ENCODE results near the gene SEC63. TPM values are rescaled to one million over a fixed set of nuclear protein-coding genes. Genes with fewer than 3 reads are reported as not detected.
"Not testable (repeated sequence)": the region's sequence is repeated elsewhere in the genome, so short reads cannot be mapped to it uniquely, and the experiment has no call there.

The SEC63 gene
- total RNA-seq = 40.3 TPM

DNA sequence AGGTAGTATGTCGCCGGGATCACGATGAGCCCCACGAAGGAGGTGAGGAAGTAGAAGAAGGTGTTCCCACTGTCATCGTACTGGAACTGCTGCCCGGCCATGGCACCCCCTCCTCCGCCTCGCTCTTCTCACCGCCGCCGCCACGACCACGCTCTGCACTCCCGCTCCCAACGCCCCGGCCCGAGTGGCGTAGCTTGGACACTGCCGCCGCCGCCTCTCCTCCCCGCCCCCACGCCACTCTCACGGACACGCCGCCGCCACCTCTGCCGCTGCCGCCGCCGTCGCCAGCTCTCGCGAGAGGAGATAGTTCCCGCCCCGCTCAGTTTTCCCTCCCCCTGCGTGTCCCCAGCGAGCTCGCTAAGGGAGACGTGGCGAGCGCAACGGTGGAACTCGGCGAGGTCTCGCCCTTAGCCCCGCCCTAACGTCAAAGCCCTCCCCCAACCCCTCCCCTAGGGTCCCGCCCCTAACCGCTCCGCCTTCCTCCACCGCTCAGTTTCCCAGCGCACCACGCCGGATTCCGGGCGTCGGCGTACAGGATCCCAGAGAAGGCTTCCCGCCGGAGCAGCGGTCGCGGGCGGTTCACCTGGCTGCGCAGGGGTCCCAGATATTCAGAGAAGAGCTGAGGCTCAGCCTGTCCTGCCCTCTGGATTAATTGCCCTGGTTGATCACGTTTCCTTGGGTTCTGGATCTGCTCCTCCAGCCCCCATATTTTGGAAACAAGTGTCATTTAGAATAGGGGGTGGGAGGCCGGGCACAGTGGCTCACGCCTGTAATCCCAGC is at the start of gene SEC63:
TSS of gene SEC63 (minus strand) at position 300 of the 780 bp plus-strand sequence. CDS start at position 101, 199 bp downstream.
- Histone ChIP-seq H3K9me3 (ENCODE audit: low read depth, low read length) (no peaks in the 10 kb centered on the region), H3K4me1 (ENCODE audit: insufficient read depth, low read length) (peaks cover 27% of the 10 kb centered on the region), H3K4me3 (ENCODE audit: low read length) (peak within 1 kb of the TSS; percentile 94), H3K27me3 (ENCODE audit: insufficient read depth, low read length) (no peaks in the 10 kb centered on the region)

DNA sequence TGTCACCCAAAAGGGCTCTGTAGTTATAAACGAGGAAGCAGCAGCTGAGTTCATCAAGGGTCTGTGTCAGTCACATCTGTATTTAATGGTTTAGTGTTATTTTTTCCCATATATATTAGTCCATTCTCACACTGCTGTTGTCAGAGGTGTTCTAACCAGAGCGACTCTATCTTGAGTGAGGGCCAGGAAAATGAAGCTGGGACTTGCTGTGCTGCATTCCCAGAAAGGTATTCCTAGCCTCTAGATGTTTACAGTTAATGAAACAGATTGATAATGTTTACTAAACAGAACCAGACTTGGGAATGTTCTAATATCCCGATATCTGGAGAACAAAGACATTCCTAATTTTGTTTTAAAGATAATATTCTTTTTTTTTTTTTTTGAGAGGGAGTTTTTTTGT is 48.0 kb upstream of the SEC63 start:
- Histone ChIP-seq H3K9me3 (ENCODE audit: low read depth, low read length) (peaks cover 11% of the 10 kb centered on the region), H3K4me3 (ENCODE audit: low read length) (no peak overlapping the region), H3K27me3 (ENCODE audit: insufficient read depth, low read length) (no peaks in the 10 kb centered on the region), H3K4me1 (ENCODE audit: insufficient read depth, low read length) (no peaks in the 10 kb centered on the region)

DNA sequence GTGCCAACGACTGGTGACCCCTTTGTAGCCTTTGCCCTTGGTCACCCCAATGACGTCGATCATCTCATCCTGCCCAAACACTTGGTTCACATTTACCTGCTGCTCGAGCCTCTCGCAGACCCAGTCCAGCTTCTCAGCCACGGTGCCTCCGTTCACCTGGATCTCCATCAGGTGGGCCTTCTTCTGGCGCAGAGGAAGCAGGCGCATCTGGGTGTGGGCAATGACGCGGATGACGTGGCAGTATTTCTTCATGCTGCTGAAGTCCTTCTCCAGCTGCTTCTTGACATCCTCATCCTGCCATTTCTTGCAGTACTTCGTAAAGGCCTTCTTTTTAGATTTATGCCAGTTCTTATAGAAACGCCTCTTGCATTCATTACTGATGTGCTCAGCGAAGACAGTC is 46.9 kb upstream of the SEC63 start:
- H3K4me1 ChIP-seq (ENCODE audit: insufficient read depth, low read length) = no peaks in the 10 kb centered on the region
- no peak overlapping the region for H3K4me3 ChIP-seq (ENCODE audit: low read length)
- H3K9me3 ChIP-seq (ENCODE audit: low read depth, low read length) = peaks cover 7% of the 10 kb centered on the region
- H3K27me3 ChIP-seq (ENCODE audit: insufficient read depth, low read length) = no peaks in the 10 kb centered on the region

GRCh38 chr6:108002365-108003221 is 44.6 kb upstream of the SEC63 start:
- Histone ChIP-seq H3K4me3 (ENCODE audit: low read length) (no peak overlapping the region), H3K9me3 (ENCODE audit: low read depth, low read length) (no peaks in the 10 kb centered on the region), H3K27me3 (ENCODE audit: insufficient read depth, low read length) (no peaks in the 10 kb centered on the region), H3K4me1 (ENCODE audit: insufficient read depth, low read length) (no peaks in the 10 kb centered on the region)

GRCh38 chr6:108001696-108002231 is 43.8 kb upstream of the SEC63 start:
- no peaks in the 10 kb centered on the region for H3K9me3 ChIP-seq (ENCODE audit: low read depth, low read length)
- no peaks in the 10 kb centered on the region for H3K4me1 ChIP-seq (ENCODE audit: insufficient read depth, low read length)
- no peak overlapping the region for H3K4me3 ChIP-seq (ENCODE audit: low read length)
- H3K27me3 ChIP-seq (ENCODE audit: insufficient read depth, low read length) = no peaks in the 10 kb centered on the region

DNA sequence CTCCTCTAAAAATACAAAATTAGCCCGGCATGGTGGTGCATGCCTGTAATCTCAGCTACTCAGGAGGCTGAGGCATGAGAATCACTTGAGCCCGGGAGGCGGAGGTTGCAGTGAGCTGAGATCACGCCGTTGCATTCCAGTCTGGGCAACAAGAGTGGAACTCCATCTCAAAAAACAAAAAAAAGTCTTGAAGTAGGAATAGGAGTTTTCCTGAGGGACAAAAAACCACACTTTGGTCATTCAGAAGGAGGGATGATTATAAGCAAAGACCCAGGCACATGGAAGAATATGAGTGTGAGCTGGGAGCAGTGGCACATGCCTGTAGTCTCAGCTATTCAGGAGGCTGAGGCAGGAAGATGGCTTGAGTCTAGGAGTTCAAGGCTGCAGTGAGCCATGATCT is 42.3 kb upstream of the SEC63 start:
- not testable (repeated sequence) for H3K9me3 ChIP-seq (ENCODE audit: low read depth, low read length); H3K4me1 ChIP-seq (ENCODE audit: insufficient read depth, low read length); H3K4me3 ChIP-seq (ENCODE audit: low read length); H3K27me3 ChIP-seq (ENCODE audit: insufficient read depth, low read length)

GRCh38 chr6:107999341-107999740 is 41.3 kb upstream of the SEC63 start:
- H3K4me1 ChIP-seq (ENCODE audit: insufficient read depth, low read length) = no peaks in the 10 kb centered on the region
- H3K27me3 ChIP-seq (ENCODE audit: insufficient read depth, low read length) = no peaks in the 10 kb centered on the region
- no peaks in the 10 kb centered on the region for H3K9me3 ChIP-seq (ENCODE audit: low read depth, low read length)
- no peak overlapping the region for H3K4me3 ChIP-seq (ENCODE audit: low read length)

DNA sequence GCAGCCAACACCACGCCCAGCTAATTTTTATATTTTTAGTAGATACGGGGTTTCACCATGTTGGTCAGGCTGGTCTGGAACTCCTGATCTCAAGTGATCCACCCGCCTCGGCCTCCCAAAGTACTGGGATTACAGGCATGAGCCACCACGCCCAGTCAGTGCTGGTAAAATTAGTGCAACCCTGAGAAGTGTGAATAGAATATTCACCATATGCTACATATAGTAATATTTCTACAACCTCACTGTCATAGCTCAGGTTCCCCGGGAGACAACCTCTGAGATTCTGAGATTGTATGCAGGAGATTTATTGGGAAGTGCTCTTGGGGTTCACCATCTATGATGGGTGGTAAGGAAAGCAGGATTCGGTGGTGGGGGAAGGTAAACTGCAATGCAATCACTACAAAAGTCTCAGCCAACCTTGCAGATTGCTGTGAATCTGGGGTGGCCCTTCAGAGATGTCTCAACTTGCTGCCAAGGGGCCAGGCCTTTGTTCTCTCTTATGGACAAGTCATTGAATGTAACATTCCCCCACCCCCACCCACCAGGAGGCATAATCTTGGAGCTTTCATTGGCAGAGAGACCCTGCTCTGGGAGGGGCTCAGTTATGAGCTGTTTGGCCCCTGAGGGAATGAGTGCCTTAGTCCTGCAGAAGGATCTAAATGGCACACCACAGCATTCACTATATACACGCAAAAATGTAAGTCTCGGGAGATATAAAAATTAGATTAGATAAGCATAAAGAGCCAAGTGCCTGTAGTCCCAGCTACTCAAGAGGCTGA is 34.0 kb upstream of the SEC63 start:
- H3K27me3 ChIP-seq (ENCODE audit: insufficient read depth, low read length) = no peaks in the 10 kb centered on the region
- no peaks in the 10 kb centered on the region for H3K4me1 ChIP-seq (ENCODE audit: insufficient read depth, low read length)

GRCh38 chr6:107991061-107991460 is 33.1 kb upstream of the SEC63 start:
- H3K4me1 ChIP-seq (ENCODE audit: insufficient read depth, low read length) = no peaks in the 10 kb centered on the region
- H3K9me3 ChIP-seq (ENCODE audit: low read depth, low read length) = no peaks in the 10 kb centered on the region
- no peaks in the 10 kb centered on the region for H3K27me3 ChIP-seq (ENCODE audit: insufficient read depth, low read length)
- no peak overlapping the region for H3K4me3 ChIP-seq (ENCODE audit: low read length)

More for the DNA sequence above, 34.0 kb upstream of the SEC63 start:
- Histone ChIP-seq H3K4me3 (ENCODE audit: low read length) (no peak overlapping the region), H3K9me3 (ENCODE audit: low read depth, low read length) (no peaks in the 10 kb centered on the region)

GRCh38 chr6:107990587-107990986 is 32.6 kb upstream of the SEC63 start:
- not testable (repeated sequence) for H3K9me3 ChIP-seq (ENCODE audit: low read depth, low read length); H3K4me1 ChIP-seq (ENCODE audit: insufficient read depth, low read length); H3K27me3 ChIP-seq (ENCODE audit: insufficient read depth, low read length); H3K4me3 ChIP-seq (ENCODE audit: low read length)

DNA sequence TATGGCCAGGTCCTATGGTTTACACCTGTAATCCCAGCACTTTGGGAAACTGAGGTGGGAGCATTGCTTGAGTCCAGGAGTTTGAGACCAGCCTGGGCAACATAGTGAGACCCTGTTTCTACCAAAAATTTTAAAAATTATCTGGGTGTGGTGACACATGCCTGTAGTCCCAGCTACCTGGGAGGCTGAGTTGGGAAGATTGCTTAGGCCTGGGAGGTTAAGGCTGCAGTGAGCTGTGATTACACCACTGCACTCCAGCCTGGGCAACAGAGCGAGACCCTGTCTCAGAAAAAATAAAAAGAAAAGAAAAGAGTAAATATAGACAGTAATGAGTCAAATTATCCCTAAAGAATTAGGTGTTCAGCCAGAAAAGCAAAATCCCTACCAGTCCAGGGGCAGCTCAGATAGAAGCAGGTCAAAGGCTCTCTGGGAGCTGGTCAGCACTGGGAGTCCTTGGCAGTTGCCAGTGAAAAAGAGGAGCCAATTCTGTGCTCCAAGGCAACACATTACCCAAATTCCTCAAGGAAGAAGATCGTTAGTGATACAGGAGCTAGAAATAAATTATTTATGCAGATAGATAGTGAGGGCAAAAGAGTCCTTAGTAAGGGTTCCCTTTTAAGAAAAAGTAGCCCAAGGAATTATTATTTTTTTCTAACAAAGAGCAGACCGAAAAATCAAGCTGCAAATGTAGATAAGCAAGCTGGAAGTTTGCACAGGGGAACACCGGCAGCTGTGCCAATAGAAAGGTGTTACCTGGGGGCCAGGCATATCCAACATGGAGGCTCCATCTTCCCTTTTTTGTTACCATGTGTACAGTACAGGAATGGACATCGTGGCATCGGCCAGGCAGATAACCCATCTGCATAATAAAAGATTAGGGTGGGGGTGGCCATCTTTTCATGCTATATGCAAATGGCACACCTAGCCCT is 31.4 kb upstream of the SEC63 start:
- H3K4me3 ChIP-seq (ENCODE audit: low read length) = no peak overlapping the region

DNA sequence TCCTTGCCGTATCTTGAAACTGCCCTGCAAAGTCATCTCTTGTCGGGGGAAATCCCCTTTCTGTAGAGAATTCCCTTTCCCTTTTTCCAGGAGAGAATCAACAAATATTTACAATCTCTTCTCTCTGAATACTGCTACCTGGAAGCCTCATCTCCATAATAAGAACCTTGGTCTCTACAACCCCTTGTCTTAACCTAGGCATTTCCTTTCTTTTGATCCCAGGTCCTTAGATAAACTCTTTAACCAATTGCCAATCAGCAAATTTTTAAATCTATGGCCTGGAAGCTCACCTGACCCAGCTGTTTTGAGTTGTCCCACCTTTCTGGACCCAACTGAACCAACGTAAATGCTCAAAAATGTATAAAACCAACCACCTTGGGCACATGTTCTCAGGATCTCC is 30.6 kb upstream of the SEC63 start:
- Histone ChIP-seq H3K4me3 (ENCODE audit: low read length) (no peak overlapping the region), H3K9me3 (ENCODE audit: low read depth, low read length) (no peaks in the 10 kb centered on the region), H3K4me1 (ENCODE audit: insufficient read depth, low read length) (no peaks in the 10 kb centered on the region), H3K27me3 (ENCODE audit: insufficient read depth, low read length) (no peaks in the 10 kb centered on the region)

More for the DNA sequence above, 31.4 kb upstream of the SEC63 start:
- Histone ChIP-seq H3K4me1 (ENCODE audit: insufficient read depth, low read length) (no peaks in the 10 kb centered on the region), H3K27me3 (ENCODE audit: insufficient read depth, low read length) (no peaks in the 10 kb centered on the region), H3K9me3 (ENCODE audit: low read depth, low read length) (no peaks in the 10 kb centered on the region)

- Histone ChIP-seq H3K4me3 (ENCODE audit: low read length) (no peak overlapping the region), H3K4me1 (ENCODE audit: insufficient read depth, low read length) (no peaks in the 10 kb centered on the region), H3K27me3 (ENCODE audit: insufficient read depth, low read length) (no peaks in the 10 kb centered on the region), H3K9me3 (ENCODE audit: low read depth, low read length) (no peaks in the 10 kb centered on the region)
Observed at GRCh38 chr6:107987805-107988204, 29.8 kb upstream of the SEC63 start.

DNA sequence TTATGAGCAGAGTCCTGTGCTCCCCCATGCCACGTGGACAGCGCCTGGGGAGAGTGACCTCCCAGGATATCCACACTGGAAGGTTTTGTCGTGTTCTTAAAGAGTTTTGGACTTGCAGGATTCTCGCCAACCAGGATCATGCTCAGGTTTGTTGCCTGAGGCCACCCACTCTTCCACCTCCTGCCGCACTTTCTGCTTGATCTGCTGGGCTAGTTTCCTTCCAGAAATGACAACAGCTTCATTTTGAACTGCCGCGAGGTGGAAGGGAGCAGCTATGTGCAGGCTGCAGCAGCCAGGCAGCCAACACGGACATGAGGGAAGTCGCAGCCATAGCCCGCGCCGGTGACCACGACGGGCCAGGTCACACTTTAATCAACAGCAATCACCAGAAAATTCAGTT is 27.7 kb upstream of the SEC63 start:
- Histone ChIP-seq H3K27me3 (ENCODE audit: insufficient read depth, low read length) (no peaks in the 10 kb centered on the region), H3K4me1 (ENCODE audit: insufficient read depth, low read length) (no peaks in the 10 kb centered on the region), H3K9me3 (ENCODE audit: low read depth, low read length) (no peaks in the 10 kb centered on the region), H3K4me3 (ENCODE audit: low read length) (no peak overlapping the region)

Data from mononuclear cell (primary cell).